22Rv1 (cell line): ENCODE measurements around the gene SLC66A2.

ENCODE experiments used
- H3K27ac ChIP-seq: fragments of 450-650 bp; 2 replicates; pipeline ENCODE4 v1.5.1; 2017
- CTCF ChIP-seq: fragments of 450-650 bp; IDR thresholded peaks from 2 replicates; pipeline ENCODE4 v1.5.1; 2017; ENCODE audit warnings: mild to moderate bottlenecking
- ZFX ChIP-seq: fragments of 450-650 bp; IDR thresholded peaks from 2 replicates; pipeline ENCODE4 v1.6.1; 2017; ENCODE audit warnings: antibody characterized with exemption, borderline replicate concordance

The SLC66A2 gene

GRCh38 chr18:79916128-79916494 is 35.3 kb downstream of the SLC66A2 start:
- TF ChIP-seq CTCF (no peak), ZFX (no peak)
- H3K27ac ChIP-seq = no peak overlapping the region

GRCh38 chr18:79915161-79916127 is 36.0 kb downstream of the SLC66A2 start:
- no peak overlapping the region for H3K27ac ChIP-seq
- TF ChIP-seq ZFX (no peak), CTCF (no peak)

GRCh38 chr18:79914614-79915160 is 36.8 kb downstream of the SLC66A2 start:
- no peak overlapping the region for H3K27ac ChIP-seq
- TF ChIP-seq ZFX (no peak), CTCF (no peak)

- TF ChIP-seq CTCF (no peak), ZFX (no peak)
- no peak overlapping the region for H3K27ac ChIP-seq
Observed at GRCh38 chr18:79912994-79913831, 38.2 kb downstream of the SLC66A2 start.

GRCh38 chr18:79912409-79912991 is 39.0 kb downstream of the SLC66A2 start:
- no peak for TF ChIP-seq CTCF
- no peak for TF ChIP-seq ZFX
- H3K27ac ChIP-seq = no peak overlapping the region

- TF ChIP-seq ZFX = no peak
- no peak for TF ChIP-seq CTCF
- no peak overlapping the region for H3K27ac ChIP-seq
Observed at GRCh38 chr18:79911344-79912270, 39.8 kb downstream of the SLC66A2 start.
